Measurements from ENCODE around the gene POLR2L. TPM values are rescaled to one million over a fixed set of nuclear protein-coding genes. Genes with fewer than 3 reads are reported as not detected.

Gene POLR2L
- total and polyA plus RNA-seq, 2 donors (not counting 1 experiment from before 2014, with no cell fraction given): 44.4 to 80.8 TPM

DNA sequence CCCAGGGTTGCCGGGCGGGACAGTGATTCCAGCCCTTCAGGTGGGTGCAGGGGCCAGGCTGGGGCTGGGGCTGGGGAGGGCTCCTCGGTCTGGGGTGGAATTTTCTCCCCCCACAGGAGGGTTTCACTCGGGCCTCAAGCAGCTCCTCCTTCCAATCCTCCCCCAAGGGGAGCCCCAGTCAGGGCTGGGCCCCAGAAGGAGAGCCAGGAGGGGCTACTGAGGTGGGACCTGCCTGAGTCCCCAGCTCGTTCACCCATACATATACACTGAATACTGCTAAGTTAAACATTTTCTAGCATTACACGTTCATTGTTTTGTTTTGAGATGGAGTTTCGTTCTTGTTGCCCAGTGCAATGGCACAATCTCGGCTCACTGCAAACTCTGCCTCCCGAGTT is 16.1 kb downstream of the POLR2L start:
- intact Hi-C loops (cut with micrococcal nuclease): no loop called here
- POLR2A ChIA-PET: no interaction called here
- H3K9ac ChIP-seq (ENCODE audit: low read length): no peak overlapping the region

More for the DNA sequence above, 16.1 kb downstream of the POLR2L start:
- peaks cover 46% of the 10 kb centered on the region for H3K4me1 Mint-ChIP-seq
- peaks cover 79% of the 10 kb centered on the region for H4K20me1 ChIP-seq (ENCODE audit: control insufficient read depth, insufficient read depth, low read length, poor library complexity, severe bottlenecking)
- no peak for DNase-seq
- H3K27me3 ChIP-seq (replicated peaks in 1 of 4; ENCODE audit: control extremely low read depth in 1 of 4, control insufficient read depth in 3 of 4, insufficient read depth in 4 of 4, low read length in 3 of 4): peaks cover 0 to 38% (median 15%) of the 10 kb centered on the region in 4 experiments
- peak overlapping the region; percentile 15 for H3K27ac Mint-ChIP-seq
- ATAC-seq (ENCODE audit: low read depth): no peak
- peak overlapping the region; percentile 99 for H3K4me2 ChIP-seq (replicated peaks; ENCODE audit: low read depth, low read length, poor library complexity, severe bottlenecking)
- peaks cover 49 to 52% of the 10 kb centered on the region in 2 donors for H3K4me1 ChIP-seq (ENCODE audit: control insufficient read depth in 2 of 2, insufficient read depth in 2 of 2, low read length in 2 of 2)
- H3K27ac ChIP-seq (ENCODE audit: low read length in 2 of 2): no peak overlapping the region
- H3K4me3 Mint-ChIP-seq: peak overlapping the region; percentile 77
- TF ChIP-seq EZH2 (IDR thresholded peaks at IDR 0.05; ENCODE audit: borderline replicate concordance, insufficient read depth, low read depth, low read length, poor library complexity, severe bottlenecking): no peak
- TF ChIP-seq, protein P1, sequence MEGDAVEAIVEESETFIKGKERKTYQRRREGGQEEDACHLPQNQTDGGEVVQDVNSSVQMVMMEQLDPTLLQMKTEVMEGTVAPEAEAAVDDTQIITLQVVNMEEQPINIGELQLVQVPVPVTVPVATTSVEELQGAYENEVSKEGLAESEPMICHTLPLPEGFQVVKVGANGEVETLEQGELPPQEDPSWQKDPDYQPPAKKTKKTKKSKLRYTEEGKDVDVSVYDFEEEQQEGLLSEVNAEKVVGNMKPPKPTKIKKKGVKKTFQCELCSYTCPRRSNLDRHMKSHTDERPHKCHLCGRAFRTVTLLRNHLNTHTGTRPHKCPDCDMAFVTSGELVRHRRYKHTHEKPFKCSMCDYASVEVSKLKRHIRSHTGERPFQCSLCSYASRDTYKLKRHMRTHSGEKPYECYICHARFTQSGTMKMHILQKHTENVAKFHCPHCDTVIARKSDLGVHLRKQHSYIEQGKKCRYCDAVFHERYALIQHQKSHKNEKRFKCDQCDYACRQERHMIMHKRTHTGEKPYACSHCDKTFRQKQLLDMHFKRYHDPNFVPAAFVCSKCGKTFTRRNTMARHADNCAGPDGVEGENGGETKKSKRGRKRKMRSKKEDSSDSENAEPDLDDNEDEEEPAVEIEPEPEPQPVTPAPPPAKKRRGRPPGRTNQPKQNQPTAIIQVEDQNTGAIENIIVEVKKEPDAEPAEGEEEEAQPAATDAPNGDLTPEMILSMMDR (IDR thresholded peaks at IDR 0.05): no peak
- H3K9me3 ChIP-seq (ENCODE audit: control extremely low read depth in 1 of 3, control insufficient read depth in 2 of 3, insufficient read depth in 1 of 3, low read length in 2 of 3): peaks cover 0 to 15% (median 0%) of the 10 kb centered on the region in 3 donors
- peaks cover 7% of the 10 kb centered on the region for H3K79me2 ChIP-seq (ENCODE audit: control insufficient read depth, insufficient read depth, low read length)
- peaks cover 0 to 21% of the 10 kb centered on the region in 2 experiments for H3K36me3 ChIP-seq (replicated peaks in 1 of 2; ENCODE audit: control extremely low read depth in 1 of 2, control insufficient read depth in 1 of 2, extremely low read depth in 1 of 2, insufficient read depth in 2 of 2, low read length in 1 of 2)
- WGBS (ENCODE audit: insufficient coverage): 90% methylated on average over 4 of the region's 9 CpGs
- peaks cover 7% of the 10 kb centered on the region for H3K27me3 Mint-ChIP-seq
- no peaks in the 10 kb centered on the region for H3K9me3 Mint-ChIP-seq (ENCODE audit: insufficient read depth)
- CTCF ChIA-PET: no interaction called here
- H2AFZ ChIP-seq (ENCODE audit: insufficient read depth, low read depth, low read length, poor library complexity, severe bottlenecking): no peak overlapping the region
- no peak overlapping the region for H3K4me3 ChIP-seq (ENCODE audit: control extremely low read depth in 1 of 5, extremely low read depth in 1 of 5, insufficient read depth in 1 of 5, low read depth in 2 of 5, low read length in 4 of 5)
